ENCODE measurements around the gene RBBP9. TPM values are rescaled to one million over a fixed set of nuclear protein-coding genes. Genes with fewer than 3 reads are reported as not detected.
"Not testable (repeated sequence)": the region's sequence is repeated elsewhere in the genome, so short reads cannot be mapped to it uniquely, and the experiment has no call there.

Gene RBBP9
- total RNA-seq, 2 donors from 2014 or later = 7.7 to 23.8 TPM

DNA sequence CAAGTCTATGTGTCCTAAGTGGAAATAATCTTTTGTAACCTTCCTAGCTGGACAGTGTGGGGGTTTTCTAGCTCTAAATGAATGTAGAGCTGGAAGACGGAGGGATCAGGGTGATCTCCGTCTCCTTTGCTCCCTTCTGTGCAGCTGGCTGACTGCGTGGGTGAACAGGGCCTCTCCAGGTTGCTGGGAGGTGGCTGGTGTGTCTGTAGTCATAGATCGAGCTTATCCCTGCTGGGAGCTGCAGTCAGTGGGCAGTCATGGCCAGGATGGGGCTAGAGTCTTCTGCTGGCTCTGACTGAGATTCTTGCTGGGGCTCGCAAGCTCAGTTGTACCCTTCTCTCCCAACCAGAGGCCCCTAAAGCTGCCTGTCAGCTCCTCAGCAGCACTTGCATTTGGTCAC lies 17.1 kb upstream of the RBBP9 start:
- ATAC-seq = no peak
- Mint-ChIP-seq H3K9me3 (no peaks in the 10 kb centered on the region), H3K36me3 (peaks cover 0 to 31% of the 10 kb centered on the region in 2 donors), H3K27ac (no peak overlapping the region)
- no peak for DNase-seq (ENCODE audit: low spot score in 2 of 2)

DNA sequence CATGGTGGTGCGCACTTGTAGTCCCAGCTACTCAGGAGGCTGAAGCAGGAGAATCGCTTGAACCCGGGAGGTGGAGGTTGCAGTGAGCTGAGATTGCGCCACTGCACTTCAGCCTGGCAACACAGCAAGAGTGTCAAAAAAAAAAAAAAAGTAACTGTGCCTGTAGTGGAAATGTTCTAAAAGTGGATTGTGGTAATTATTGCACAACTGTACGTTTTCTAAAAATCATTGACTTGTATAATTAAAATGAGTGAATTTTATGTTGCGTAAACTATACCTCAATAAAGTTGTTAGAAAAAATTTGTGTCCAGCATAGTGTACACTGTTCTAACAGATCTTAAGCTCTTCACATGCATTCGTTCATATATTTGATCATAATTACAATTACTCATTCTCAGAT lies 16.2 kb upstream of the RBBP9 start:
- DNase-seq (ENCODE audit: low spot score in 2 of 2) (no peak), ATAC-seq (no peak)
- Mint-ChIP-seq H3K36me3 (peaks cover 4 to 40% of the 10 kb centered on the region in 2 donors), H3K9me3 (no peaks in the 10 kb centered on the region), H3K27ac (peak overlapping the region in 1 of 2 donors; percentile 73)

DNA sequence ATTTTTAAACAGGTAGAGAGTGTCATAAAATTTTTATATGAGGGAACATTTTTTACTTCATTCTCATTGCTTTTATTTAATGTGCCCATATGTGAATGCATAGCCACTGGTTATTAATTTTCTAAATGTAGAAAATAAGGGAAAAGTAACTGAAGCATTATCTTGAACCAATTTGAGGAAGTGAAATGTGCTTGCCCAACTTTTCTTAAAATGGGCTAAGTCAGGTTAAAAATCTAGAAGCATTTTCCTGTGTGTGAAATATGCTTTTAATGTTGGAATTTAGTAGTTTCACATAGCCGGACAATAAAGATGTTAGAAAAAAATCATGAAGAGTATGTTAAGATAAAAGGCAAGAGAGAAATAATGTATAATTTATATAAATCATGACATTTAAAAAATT lies 14.5 kb upstream of the RBBP9 start:
- no peak for DNase-seq (ENCODE audit: low spot score in 2 of 2)
- no peaks in the 10 kb centered on the region for H3K9me3 Mint-ChIP-seq
- ATAC-seq = no peak
- peaks cover 12 to 47% of the 10 kb centered on the region in 2 donors for H3K36me3 Mint-ChIP-seq
- H3K27ac Mint-ChIP-seq = no peak overlapping the region

DNA sequence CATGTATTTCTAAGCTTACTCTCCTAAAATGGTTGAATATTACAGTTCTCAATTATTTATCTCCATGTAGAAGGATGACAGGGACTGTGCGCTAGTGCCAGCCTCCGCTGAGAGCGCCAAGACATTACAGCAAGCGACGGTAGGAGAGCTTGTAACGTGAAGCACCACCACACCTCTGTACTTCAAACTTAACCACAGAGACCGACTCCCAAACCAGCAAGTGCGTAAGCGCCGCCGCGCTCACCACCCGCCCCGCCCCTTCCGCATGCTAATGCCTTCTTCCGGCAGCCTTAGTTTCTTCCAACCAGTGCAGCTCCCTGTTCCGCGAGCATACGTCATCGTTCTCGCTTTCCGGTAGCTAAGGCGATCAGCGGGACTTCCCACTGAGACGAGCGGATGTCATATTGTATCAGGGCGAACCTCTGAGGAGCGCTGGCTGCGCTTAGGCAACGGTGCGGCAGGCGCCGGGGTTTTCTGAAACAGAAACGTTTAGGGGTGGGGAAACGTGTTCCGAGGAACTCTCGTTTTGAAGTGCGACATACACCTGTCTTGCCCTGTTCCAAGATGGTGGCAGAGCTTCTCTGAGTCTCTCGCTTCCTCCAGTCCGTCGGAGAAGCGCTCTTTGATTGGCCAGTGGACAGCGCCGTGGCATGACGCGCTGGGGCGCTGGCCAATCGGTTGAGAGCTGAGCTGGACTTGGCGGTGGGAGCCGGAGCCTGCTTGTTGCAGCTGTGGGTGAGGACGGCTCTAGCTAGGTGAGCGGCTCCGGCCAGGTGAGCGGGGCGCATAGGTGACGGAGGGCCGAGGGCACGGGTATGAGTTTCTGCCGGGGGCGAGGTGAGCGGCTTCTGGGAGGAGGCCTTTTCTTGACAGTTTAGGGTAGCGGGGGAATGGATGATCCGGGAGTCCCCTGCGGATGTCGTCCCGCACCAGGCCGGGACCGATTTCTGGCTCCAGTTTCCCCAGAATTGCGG lies 10.5 kb upstream of the RBBP9 start, which contains the start of gene SEC23B:
Gene SEC23B (plus strand): TSS at position 723 of the 974 bp plus-strand sequence. CDS start 2,896 bp downstream, outside the sequence.
- DNase-seq (ENCODE audit: low spot score in 2 of 2) (peak; percentile 93 to 99), ATAC-seq (peak; percentile 92 to 93)
- no peaks in the 10 kb centered on the region for H3K9me3 Mint-ChIP-seq
- peaks cover 12 to 42% of the 10 kb centered on the region in 2 donors for H3K36me3 Mint-ChIP-seq
- peak within 1 kb of the TSS; percentile 98 for H3K27ac Mint-ChIP-seq

DNA sequence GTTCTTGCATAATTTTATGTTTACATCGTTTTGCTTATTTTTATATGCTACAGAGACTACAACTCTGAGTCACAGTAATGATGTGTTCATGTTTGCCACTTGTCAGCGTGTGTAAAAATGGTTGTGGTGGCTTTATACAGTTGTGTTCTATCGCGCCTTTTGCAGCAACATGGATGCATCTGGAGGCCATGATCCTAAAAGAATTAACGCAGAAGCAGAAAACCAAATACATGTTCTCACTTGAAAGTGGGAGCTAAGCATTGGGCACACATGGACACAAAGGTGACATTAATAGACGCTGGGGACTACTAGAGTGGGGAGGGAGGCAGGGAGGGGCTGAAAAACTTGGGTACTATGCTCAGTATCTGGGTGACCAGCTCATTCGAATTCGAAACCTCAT lies 9.7 kb upstream of the RBBP9 start:
- peak in 1 of 2 donors; percentile 17 for DNase-seq (ENCODE audit: low spot score in 2 of 2)
- Mint-ChIP-seq H3K36me3 (peaks cover 12 to 41% of the 10 kb centered on the region in 2 donors), H3K27ac (peak overlapping the region; percentile 98), H3K9me3 (no peaks in the 10 kb centered on the region)
- no peak for ATAC-seq

DNA sequence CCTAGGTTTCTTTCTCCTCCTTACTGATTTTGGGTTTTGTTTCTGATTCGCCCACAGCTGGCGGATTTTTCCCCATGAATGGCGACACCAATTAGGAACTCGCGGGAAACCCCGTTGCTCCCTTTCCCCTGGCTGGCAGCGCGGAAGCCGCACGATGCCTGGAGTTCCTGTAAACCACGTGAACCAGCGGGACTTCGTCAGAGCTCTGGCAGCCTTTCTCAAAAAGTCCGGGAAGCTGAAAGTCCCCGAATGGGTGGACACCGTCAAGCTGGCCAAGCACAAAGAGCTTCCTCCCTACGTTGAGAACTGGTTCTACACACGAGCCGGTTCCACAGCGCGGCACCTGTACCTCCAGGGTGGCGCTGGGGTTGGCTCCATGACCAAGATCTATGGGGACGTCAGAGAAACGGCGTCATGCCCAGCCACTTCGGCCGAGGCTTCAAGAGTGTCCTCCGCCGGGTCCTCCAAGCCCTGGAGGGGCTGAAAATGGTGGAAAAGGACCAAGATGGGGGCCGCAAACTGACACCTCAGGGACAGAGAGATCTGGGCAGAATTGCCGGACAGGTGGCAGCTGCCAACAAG lies 7.5 kb upstream of the RBBP9 start:
- H3K9me3 Mint-ChIP-seq = no peaks in the 10 kb centered on the region
- ATAC-seq (no peak), DNase-seq (ENCODE audit: low spot score in 2 of 2) (no peak)
- peak overlapping the region in 1 of 2 donors; percentile 14 for H3K27ac Mint-ChIP-seq
- H3K36me3 Mint-ChIP-seq = peaks cover 12 to 20% of the 10 kb centered on the region in 2 donors

DNA sequence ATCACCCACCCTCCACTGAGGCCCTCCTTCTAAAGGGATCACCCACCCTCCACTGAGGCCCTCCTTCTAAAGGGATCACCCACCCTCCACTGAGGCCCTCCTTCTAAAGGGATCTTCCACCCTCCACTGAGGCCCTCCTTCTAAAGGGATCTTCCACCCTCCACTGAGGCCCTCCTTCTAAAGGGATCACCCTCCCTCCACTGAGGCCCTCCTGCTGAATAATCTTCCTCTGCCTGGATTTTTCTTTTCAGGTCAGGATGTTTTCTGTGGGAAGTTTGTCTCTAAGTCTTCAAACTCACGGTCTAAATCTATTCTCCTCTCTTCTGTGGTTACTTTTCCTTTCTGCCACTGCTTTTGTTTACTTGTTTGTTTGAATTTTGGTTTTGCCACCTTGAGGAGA lies 4.6 kb upstream of the RBBP9 start:
- not testable (repeated sequence) for DNase-seq (ENCODE audit: low spot score in 2 of 2); H3K9me3 Mint-ChIP-seq; ATAC-seq

DNA sequence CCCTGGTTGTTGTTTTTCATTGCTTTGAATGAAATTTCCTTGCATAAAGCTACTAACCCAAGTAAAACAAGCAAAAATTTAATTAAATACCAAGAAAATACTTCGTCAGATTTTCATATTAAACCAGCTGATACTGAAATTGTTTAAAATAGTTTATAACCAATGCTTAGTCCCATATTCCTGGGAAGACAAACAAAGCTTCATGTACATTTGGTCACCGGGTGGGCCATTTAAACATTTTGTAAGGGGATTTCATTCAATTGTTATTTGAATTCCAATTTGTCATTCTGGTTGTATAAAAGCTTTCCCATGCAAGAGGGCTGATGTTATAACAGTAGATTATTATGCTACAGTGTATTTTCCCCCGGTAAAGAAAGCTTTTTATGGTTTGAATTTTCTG lies 578 bp upstream of the RBBP9 start:
- Mint-ChIP-seq H3K9me3 (no peaks in the 10 kb centered on the region), H3K36me3 (peaks cover 7 to 15% of the 10 kb centered on the region in 2 donors), H3K27ac (peak overlapping the region in 1 of 2 donors; percentile 80)
- DNase-seq (ENCODE audit: low spot score in 2 of 2) = no peak
- no peak for ATAC-seq

More for the DNA sequence above, 4.6 kb upstream of the RBBP9 start:
- H3K36me3 Mint-ChIP-seq, H3K27ac Mint-ChIP-seq: not testable (repeated sequence)

DNA sequence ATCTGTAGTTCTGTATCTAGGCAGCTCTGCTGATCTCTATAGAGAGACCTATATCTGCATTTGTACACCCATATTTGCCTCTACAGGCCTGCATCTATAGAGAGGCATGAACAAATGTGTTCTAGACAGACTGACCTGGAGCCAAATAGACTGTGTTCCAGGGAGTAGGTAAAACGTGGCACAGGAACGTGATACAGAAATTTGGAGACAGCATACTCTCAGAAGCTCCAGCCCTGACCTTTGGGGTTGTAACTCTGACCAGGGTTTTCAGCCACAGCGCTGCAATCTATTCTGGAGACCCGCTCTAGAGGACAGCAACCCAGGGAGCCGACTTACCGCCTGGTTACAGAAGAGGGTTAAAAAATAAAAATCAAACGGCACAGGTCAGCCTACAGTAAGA lies 983 bp downstream of the RBBP9 start:
- no peaks in the 10 kb centered on the region for H3K9me3 Mint-ChIP-seq
- no peak for DNase-seq (ENCODE audit: low spot score in 2 of 2)
- H3K36me3 Mint-ChIP-seq = peaks cover 7 to 15% of the 10 kb centered on the region in 2 donors
- peak in 1 of 2 donors; percentile 9 for ATAC-seq
- peak overlapping the region; percentile 80 for H3K27ac Mint-ChIP-seq

DNA sequence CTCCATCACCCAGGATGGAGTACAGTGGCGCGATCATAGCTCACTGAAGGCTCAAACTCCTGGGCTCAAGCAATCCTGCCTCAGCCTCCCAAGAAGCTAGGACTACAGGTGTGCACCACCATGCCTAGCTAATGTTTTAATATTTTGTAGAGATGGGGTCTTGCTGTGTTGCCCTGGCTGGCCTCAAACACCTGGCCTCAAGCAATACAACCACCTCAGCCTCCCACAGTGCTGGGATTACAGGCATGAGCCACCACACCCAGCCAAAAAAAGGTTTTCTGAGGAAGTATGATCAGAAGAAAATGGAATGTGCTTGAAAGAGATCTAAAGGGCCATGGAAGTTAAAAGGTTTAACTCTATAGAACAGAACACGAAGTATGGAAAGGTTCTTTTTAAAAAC lies 8.7 kb downstream of the RBBP9 start:
- Mint-ChIP-seq H3K36me3 (peaks cover 4 to 9% of the 10 kb centered on the region in 2 donors), H3K27ac (no peak overlapping the region)
- ATAC-seq = no peak

DNA sequence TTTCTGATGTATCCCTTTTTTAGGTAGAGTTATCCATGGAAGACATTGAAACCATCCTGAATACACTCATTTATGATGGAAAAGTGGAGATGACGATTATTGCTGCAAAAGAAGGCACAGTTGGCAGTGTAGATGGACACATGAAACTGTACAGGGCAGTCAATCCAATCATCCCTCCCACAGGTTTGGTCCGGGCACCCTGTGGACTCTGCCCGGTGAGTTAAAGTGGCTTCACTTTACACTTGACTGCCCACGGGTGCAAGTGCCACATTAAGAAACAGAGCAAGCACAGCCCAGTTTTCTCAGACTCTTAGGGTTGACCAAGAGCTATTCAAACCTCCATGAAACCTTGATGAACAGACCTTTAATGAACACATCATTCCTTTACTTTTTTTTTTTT lies 15.4 kb downstream of the RBBP9 start:
- DNase-seq (ENCODE audit: low spot score in 2 of 2) (no peak), ATAC-seq (no peak)
- Mint-ChIP-seq H3K36me3 (no peaks in the 10 kb centered on the region), H3K9me3 (no peaks in the 10 kb centered on the region), H3K27ac (no peak overlapping the region)

More for the DNA sequence above, 8.7 kb downstream of the RBBP9 start:
- no peaks in the 10 kb centered on the region for H3K9me3 Mint-ChIP-seq
- DNase-seq (ENCODE audit: low spot score in 2 of 2) = no peak

DNA sequence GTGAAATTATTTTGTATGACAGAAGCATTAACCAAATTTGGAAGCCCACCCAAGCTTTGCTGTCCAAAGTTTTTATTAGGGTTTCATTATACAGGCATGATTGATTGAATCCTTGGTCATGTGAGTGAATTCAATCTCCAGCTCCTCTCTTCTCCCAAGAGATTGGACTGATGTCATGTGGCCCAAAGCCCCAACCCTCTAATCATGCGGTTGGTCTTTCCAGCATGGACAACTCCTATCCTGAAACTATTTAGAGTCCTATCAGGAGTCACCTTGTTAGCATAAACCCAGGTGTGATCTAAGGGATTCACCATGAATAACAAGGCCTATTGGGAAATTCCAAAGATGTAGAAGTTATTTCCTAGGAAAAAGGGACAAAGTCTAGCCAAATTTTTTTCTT lies 19.2 kb downstream of the RBBP9 start:
- DNase-seq (ENCODE audit: low spot score in 2 of 2) (no peak), ATAC-seq (no peak)
- Mint-ChIP-seq H3K27ac (peak overlapping the region in 1 of 2 donors; percentile 50), H3K9me3 (no peaks in the 10 kb centered on the region), H3K36me3 (no peaks in the 10 kb centered on the region)

DNA sequence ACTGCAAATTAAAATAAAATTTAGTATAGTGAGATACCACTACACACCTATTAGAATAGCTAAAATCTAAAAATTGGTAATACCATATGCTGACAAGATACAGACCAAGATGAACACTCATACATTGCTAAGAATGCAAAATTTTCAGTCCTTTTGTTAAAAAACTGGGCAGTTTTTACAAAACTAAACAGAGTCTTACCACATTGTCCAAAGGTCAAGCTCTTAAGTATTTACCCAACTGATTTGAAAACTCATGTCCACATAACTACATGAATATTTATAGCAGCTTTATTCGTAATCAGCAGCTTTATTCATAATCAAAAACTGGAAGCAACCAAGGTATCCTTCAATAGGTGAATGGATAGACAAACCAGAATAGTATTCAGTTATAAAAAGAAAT lies 19.8 kb downstream of the RBBP9 start:
- H3K9me3 Mint-ChIP-seq = no peaks in the 10 kb centered on the region
- no peaks in the 10 kb centered on the region for H3K36me3 Mint-ChIP-seq
- H3K27ac Mint-ChIP-seq = no peak overlapping the region
- ATAC-seq (no peak), DNase-seq (ENCODE audit: low spot score in 2 of 2) (no peak)

DNA sequence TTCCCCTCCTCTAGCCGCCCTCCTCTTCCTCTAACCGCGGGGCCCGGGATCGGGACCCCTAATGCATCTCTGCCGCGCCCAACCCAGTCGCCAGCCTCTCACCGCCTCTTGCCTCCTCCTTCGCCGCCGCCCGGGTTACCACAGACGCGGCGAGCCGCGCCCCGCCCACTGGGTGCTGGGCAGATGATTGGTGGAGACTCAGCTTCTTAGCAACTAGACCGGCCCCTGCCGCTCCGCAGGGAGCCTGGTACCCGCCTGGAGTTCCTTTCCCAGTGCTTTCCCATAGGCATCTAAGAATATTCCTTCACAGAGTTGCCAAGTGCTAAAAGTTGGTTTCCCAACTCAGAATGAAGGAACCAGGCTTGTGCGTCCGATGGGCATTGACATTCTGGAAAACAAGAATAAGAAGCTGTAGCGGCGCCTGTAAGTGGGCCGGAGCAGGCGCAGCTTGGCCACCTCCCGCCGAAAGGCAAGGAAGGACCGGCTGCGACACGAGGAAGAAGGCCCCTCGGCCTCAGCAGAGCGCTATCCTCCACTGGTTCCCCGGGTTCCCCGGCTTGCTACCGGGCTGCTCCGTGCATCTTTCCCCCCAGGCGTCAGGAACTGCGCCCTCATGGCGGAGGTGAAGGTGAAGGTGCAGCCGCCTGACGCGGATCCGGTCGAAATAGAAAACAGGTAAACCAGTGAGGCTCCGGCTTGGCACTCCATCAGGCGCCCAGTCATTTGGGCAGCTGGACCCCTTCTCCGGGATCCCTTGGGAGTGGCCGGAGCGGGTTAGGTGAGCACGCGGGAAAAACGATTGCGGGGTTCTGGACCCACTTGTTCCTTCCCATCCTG lies 29.9 kb downstream of the RBBP9 start, which contains the start of the genes DZANK1 and POLR3F:
Gene DZANK1 (minus strand): TSS at position 137 of the 837 bp plus-strand sequence. CDS start 1,672 bp downstream, outside the sequence.
Gene POLR3F (plus strand): TSS at position 497 of the 837 bp plus-strand sequence. CDS start 117 bp downstream, at position 614.
- H3K9me3 Mint-ChIP-seq = no peaks in the 10 kb centered on the region
- peak; percentile 87 to 94 for DNase-seq (ENCODE audit: low spot score in 2 of 2)
- H3K27ac Mint-ChIP-seq = peak within 1 kb of the TSS; percentile 83 to 98
- peak; percentile 99 for ATAC-seq
- H3K36me3 Mint-ChIP-seq = peaks cover 10 to 12% of the 10 kb centered on the region in 2 donors

DNA sequence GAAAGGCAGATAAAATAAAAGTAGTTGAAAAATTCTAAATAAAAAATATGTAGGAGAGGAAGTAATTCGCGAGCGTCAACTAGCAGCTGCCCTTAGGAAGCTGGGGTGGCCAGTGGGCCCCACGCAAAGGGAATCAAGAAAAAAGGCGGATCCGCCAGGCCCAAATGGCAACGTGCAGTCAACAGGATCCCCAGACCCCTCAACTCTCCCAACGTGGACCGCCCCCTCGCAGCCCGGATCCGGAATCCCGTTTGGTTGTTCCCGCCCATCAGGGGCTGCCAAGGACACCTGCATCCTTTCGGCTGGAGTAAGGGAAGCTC lies 30.5 kb downstream of the RBBP9 start:
- DNase-seq (ENCODE audit: low spot score in 2 of 2) (no peak), ATAC-seq (peak in 1 of 2 donors; percentile 55)
- peaks cover 10 to 12% of the 10 kb centered on the region in 2 donors for H3K36me3 Mint-ChIP-seq
- H3K27ac Mint-ChIP-seq = peak overlapping the region; percentile 83 to 98
- H3K9me3 Mint-ChIP-seq = no peaks in the 10 kb centered on the region

DNA sequence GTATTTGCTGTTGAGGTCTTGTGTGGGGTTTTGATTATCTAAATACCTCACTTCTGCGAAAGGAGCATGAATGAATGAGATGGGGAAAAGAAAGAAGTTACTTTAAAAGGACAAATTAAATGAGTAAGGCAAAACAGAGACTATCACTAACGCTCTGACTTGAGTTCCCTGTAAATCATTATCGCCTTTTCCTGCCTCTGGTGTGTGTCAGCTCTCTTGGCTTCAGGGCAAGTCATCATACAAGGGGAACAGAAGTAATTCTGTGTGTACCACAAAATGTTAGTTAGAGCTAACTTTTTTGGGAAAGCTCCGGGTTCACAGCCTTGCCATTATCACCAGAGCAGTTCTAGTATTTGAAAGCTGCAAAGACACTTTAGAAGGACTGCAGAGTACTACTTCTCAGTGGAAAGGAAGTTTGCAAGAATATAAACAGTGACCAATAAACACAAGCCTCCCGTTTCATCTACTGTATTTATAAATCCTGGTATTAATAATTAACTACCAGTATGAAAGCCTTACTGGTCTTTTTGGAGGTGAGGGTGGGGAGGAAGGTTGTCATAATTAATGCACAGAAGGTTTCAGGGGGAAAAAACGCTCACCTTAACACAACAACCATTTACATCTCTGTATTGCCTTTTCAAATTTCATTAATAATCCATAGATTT lies 31.4 kb downstream of the RBBP9 start:
- peak overlapping the region; percentile 4 to 83 for H3K27ac Mint-ChIP-seq

More for the DNA sequence above, 31.4 kb downstream of the RBBP9 start:
- ATAC-seq (no peak), DNase-seq (ENCODE audit: low spot score in 2 of 2) (no peak)
- Mint-ChIP-seq H3K9me3 (no peaks in the 10 kb centered on the region), H3K36me3 (peaks cover 10 to 12% of the 10 kb centered on the region in 2 donors)

Measured in activated naive CD4-positive, alpha-beta T cell treated with anti-CD3 and anti-CD28 coated beads, Interleukin-2, amount 50 U/mL, for 72 hours (primary cell).